K562 (cell line): ENCODE results near the gene MAD2L1BP. TPM values are rescaled to one million over a fixed set of nuclear protein-coding genes. Genes with fewer than 3 reads are reported as not detected.

ENCODE experiments used
- CTBP1 ChIP-seq: fragments of 450-650 bp; IDR thresholded peaks from 2 replicates; pipeline ENCODE4 v1.6.1; 2016; ENCODE audit warnings: borderline replicate concordance
- HDAC2 ChIP-seq: fragments of 450-650 bp; IDR thresholded peaks from 2 replicates; pipeline ENCODE4 v1.6.1; 2016; ENCODE audit warnings: mild to moderate bottlenecking
- HDAC6 ChIP-seq: IDR thresholded peaks from 2 replicates; pipeline ENCODE4 v1.6.1; 2012; ENCODE audit warnings: low read depth, mild to moderate bottlenecking, control low read depth, inconsistent platforms, low read length, moderate library complexity
- LARP7 ChIP-seq: fragments of 450-650 bp; IDR thresholded peaks from 2 replicates; pipeline ENCODE4 v1.6.1; 2016
- ZNF780A ChIP-seq: fragments of 250-450 bp; sonication (Bioruptor Pico); IDR thresholded peaks from 2 replicates; pipeline ENCODE4 v1.5.0; 2021; ENCODE audit warnings: mild to moderate bottlenecking
- polyA plus RNA-seq, 8 experiments: library from polyadenylated mRNA; depleted of rRNA in 4 of 8; stranded (reverse) in 5 of 8; unstranded in 3 of 8; fragments of >200 nt; fragmentation: Nextera tagmentation in 2 of 8; fragmentation: Illumina TruSeq in 1 of 8; extraction: Ambion mirVana in 2 of 8; extraction: Trizol in 1 of 8; gene quantifications; 2 replicates each; pipeline versions ENCODE4 v1.2.1 to v1.2.3, GENCODE V29; 2011 to 2014; ENCODE audit warnings: inconsistent platforms in 1 of 8, missing spikeins in 1 of 8
- total RNA-seq, 7 experiments: library from RNA; depleted of rRNA in 6 of 7; stranded (reverse); fragments of >200 nt in 6 of 7; fragmentation: Illumina TruSeq in 2 of 7; extraction: Trizol in 2 of 7; gene quantifications; 2 replicates each; pipeline versions ENCODE4 v1.2.1 to v1.2.3, GENCODE V29; 2011 to 2021; ENCODE audit warnings: low replicate concordance in 1 of 7
- TF ChIP-seq, protein P1 (sequence below), 2 experiments: fragments of 450-650 bp; IDR thresholded peaks; 2 replicates each; pipeline ENCODE4 v1.6.1; 2018; ENCODE audit warnings: mild to moderate bottlenecking in 2 of 2, low read depth in 1 of 2; ENCODE audit not compliant: partially characterized antibody in 2 of 2
- TF ChIP-seq, protein P2 (sequence below): fragments of 450-650 bp; formaldehyde crosslinking; IDR thresholded peaks from 2 replicates; pipeline ENCODE4 v1.4.0; 2022; ENCODE audit warnings: missing genetic modification characterization
- TF ChIP-seq, protein P3 (sequence below): fragments of 200-600 bp; sonication (generic); IDR thresholded peaks from one replicate; pipeline ENCODE4 v1.6.1; 2012; ENCODE audit warnings: mild to moderate bottlenecking, low read depth, low read length, inconsistent platforms

MAD2L1BP gene
- total and polyA plus RNA-seq, 9 of the 15 experiments (the other 6 are each of a cell fraction or from before 2014, with no cell fraction given): 69.7 to 321 (median 111) TPM

DNA sequence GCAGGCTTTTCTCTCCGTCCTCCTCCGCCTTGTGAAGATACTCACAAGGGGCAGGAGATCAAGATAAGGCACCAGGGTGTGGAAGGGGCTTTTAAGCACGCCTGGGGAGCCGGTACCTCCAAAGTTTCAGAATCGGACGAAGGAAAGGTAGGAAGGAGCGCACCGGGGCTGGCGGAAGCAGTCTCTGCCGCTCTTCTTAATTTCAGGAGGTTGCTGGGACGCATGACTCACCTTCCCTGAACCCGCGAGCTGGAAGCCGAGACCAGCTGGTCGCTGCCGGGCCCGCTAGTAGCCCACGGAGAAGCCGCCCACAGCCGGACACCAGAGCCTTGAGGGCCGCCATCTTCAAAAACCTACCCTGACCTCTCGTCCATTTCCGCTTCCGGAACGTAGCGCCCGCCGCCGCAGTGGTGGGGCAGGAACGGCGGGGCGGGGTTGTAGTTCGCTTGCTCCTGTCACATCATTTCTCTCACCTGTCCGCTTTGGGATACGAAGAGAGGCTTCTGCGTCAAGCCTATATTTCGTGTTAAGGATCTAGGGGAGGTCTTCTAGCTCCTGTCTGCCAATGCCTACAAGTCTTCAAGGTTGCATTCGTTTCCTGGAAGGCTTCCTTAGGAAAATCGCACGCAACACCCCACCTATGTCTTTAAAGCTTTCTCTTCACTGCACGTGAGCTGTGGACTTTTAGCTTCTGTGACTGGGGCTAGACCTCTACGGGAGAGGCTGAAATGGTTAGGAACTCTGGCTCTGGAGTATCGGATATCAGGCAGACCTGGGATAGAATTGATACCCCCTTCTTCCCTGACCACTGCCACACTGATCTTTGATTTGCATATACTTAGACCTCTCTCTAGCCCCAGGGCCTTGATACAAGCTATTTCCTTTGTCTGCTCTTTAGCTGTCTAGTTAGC is 52.1 kb downstream of the MAD2L1BP start, which contains the start of gene MRPS18A (continued):
- TF ChIP-seq, protein P1, sequence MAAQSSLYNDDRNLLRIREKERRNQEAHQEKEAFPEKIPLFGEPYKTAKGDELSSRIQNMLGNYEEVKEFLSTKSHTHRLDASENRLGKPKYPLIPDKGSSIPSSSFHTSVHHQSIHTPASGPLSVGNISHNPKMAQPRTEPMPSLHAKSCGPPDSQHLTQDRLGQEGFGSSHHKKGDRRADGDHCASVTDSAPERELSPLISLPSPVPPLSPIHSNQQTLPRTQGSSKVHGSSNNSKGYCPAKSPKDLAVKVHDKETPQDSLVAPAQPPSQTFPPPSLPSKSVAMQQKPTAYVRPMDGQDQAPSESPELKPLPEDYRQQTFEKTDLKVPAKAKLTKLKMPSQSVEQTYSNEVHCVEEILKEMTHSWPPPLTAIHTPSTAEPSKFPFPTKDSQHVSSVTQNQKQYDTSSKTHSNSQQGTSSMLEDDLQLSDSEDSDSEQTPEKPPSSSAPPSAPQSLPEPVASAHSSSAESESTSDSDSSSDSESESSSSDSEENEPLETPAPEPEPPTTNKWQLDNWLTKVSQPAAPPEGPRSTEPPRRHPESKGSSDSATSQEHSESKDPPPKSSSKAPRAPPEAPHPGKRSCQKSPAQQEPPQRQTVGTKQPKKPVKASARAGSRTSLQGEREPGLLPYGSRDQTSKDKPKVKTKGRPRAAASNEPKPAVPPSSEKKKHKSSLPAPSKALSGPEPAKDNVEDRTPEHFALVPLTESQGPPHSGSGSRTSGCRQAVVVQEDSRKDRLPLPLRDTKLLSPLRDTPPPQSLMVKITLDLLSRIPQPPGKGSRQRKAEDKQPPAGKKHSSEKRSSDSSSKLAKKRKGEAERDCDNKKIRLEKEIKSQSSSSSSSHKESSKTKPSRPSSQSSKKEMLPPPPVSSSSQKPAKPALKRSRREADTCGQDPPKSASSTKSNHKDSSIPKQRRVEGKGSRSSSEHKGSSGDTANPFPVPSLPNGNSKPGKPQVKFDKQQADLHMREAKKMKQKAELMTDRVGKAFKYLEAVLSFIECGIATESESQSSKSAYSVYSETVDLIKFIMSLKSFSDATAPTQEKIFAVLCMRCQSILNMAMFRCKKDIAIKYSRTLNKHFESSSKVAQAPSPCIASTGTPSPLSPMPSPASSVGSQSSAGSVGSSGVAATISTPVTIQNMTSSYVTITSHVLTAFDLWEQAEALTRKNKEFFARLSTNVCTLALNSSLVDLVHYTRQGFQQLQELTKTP (IDR thresholded peaks at IDR 0.05; ENCODE audit: low read depth in 1 of 2, partially characterized antibody in 2 of 2): peak in 1 of 2 experiments; percentile 66
- TF ChIP-seq, protein P2, sequence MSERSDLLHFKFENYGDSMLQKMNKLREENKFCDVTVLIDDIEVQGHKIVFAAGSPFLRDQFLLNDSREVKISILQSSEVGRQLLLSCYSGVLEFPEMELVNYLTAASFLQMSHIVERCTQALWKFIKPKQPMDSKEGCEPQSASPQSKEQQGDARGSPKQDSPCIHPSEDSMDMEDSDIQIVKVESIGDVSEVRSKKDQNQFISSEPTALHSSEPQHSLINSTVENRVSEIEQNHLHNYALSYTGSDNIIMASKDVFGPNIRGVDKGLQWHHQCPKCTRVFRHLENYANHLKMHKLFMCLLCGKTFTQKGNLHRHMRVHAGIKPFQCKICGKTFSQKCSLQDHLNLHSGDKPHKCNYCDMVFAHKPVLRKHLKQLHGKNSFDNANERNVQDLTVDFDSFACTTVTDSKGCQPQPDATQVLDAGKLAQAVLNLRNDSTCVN: no peak
- TF ChIP-seq CTBP1 (peak; percentile 92), HDAC2 (0 out of 2 replicates have a peak, but pooled peaks have one; percentile 54), HDAC6 (no peak), ZNF780A (no peak), LARP7 (no peak)
- TF ChIP-seq, protein P3, sequence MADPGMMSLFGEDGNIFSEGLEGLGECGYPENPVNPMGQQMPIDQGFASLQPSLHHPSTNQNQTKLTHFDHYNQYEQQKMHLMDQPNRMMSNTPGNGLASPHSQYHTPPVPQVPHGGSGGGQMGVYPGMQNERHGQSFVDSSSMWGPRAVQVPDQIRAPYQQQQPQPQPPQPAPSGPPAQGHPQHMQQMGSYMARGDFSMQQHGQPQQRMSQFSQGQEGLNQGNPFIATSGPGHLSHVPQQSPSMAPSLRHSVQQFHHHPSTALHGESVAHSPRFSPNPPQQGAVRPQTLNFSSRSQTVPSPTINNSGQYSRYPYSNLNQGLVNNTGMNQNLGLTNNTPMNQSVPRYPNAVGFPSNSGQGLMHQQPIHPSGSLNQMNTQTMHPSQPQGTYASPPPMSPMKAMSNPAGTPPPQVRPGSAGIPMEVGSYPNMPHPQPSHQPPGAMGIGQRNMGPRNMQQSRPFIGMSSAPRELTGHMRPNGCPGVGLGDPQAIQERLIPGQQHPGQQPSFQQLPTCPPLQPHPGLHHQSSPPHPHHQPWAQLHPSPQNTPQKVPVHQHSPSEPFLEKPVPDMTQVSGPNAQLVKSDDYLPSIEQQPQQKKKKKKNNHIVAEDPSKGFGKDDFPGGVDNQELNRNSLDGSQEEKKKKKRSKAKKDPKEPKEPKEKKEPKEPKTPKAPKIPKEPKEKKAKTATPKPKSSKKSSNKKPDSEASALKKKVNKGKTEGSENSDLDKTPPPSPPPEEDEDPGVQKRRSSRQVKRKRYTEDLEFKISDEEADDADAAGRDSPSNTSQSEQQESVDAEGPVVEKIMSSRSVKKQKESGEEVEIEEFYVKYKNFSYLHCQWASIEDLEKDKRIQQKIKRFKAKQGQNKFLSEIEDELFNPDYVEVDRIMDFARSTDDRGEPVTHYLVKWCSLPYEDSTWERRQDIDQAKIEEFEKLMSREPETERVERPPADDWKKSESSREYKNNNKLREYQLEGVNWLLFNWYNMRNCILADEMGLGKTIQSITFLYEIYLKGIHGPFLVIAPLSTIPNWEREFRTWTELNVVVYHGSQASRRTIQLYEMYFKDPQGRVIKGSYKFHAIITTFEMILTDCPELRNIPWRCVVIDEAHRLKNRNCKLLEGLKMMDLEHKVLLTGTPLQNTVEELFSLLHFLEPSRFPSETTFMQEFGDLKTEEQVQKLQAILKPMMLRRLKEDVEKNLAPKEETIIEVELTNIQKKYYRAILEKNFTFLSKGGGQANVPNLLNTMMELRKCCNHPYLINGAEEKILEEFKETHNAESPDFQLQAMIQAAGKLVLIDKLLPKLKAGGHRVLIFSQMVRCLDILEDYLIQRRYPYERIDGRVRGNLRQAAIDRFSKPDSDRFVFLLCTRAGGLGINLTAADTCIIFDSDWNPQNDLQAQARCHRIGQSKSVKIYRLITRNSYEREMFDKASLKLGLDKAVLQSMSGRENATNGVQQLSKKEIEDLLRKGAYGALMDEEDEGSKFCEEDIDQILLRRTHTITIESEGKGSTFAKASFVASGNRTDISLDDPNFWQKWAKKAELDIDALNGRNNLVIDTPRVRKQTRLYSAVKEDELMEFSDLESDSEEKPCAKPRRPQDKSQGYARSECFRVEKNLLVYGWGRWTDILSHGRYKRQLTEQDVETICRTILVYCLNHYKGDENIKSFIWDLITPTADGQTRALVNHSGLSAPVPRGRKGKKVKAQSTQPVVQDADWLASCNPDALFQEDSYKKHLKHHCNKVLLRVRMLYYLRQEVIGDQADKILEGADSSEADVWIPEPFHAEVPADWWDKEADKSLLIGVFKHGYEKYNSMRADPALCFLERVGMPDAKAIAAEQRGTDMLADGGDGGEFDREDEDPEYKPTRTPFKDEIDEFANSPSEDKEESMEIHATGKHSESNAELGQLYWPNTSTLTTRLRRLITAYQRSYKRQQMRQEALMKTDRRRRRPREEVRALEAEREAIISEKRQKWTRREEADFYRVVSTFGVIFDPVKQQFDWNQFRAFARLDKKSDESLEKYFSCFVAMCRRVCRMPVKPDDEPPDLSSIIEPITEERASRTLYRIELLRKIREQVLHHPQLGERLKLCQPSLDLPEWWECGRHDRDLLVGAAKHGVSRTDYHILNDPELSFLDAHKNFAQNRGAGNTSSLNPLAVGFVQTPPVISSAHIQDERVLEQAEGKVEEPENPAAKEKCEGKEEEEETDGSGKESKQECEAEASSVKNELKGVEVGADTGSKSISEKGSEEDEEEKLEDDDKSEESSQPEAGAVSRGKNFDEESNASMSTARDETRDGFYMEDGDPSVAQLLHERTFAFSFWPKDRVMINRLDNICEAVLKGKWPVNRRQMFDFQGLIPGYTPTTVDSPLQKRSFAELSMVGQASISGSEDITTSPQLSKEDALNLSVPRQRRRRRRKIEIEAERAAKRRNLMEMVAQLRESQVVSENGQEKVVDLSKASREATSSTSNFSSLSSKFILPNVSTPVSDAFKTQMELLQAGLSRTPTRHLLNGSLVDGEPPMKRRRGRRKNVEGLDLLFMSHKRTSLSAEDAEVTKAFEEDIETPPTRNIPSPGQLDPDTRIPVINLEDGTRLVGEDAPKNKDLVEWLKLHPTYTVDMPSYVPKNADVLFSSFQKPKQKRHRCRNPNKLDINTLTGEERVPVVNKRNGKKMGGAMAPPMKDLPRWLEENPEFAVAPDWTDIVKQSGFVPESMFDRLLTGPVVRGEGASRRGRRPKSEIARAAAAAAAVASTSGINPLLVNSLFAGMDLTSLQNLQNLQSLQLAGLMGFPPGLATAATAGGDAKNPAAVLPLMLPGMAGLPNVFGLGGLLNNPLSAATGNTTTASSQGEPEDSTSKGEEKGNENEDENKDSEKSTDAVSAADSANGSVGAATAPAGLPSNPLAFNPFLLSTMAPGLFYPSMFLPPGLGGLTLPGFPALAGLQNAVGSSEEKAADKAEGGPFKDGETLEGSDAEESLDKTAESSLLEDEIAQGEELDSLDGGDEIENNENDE: no peak
